Loucy (cell line): ENCODE results near the gene PRC1.

Experiments
- EZH2phosphoT487 ChIP-seq: fragments of 200-600 bp; IDR thresholded peaks from 2 replicates; pipeline ENCODE4 v1.6.1; 2018; ENCODE audit warnings: antibody characterized with exemption, mild to moderate bottlenecking, moderate library complexity, borderline replicate concordance
- TF ChIP-seq, protein P1 (sequence below): fragments of 200-600 bp; sonication (generic); conservative IDR thresholded peaks from 2 replicates; pipeline ENCODE4 v1.5.1; 2014; ENCODE audit warnings: mild to moderate bottlenecking, antibody characterized with exemption, low read length

DNA sequence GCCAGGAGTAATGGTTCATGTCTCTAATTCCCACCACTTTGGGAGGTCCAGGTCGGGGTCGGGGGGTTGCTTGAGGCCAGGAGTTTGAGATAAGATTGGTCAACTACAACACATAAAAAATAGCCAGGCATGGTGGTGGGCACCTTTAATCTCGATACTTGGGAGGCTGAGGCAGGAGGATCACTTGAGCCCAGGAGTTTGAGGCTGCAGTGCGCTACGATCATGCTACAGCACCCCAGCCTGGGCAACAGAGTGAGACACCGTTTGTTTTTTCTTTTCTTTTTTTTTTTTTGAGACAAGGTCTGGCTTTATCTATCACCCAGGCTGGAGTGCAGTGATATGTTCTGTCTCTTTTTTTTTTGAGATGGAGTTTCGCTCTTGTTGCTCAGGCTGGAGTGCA is 29.4 kb upstream of the PRC1 start:
- TF ChIP-seq, protein P1, sequence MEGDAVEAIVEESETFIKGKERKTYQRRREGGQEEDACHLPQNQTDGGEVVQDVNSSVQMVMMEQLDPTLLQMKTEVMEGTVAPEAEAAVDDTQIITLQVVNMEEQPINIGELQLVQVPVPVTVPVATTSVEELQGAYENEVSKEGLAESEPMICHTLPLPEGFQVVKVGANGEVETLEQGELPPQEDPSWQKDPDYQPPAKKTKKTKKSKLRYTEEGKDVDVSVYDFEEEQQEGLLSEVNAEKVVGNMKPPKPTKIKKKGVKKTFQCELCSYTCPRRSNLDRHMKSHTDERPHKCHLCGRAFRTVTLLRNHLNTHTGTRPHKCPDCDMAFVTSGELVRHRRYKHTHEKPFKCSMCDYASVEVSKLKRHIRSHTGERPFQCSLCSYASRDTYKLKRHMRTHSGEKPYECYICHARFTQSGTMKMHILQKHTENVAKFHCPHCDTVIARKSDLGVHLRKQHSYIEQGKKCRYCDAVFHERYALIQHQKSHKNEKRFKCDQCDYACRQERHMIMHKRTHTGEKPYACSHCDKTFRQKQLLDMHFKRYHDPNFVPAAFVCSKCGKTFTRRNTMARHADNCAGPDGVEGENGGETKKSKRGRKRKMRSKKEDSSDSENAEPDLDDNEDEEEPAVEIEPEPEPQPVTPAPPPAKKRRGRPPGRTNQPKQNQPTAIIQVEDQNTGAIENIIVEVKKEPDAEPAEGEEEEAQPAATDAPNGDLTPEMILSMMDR, result no peak
- no peak for TF ChIP-seq EZH2phosphoT487
